ENCODE data around the gene MLLT10. TPM values are rescaled to one million over a fixed set of nuclear protein-coding genes. Genes with fewer than 3 reads are reported as not detected.
"Not testable (repeated sequence)": the region's sequence is repeated elsewhere in the genome, so short reads cannot be mapped to it uniquely, and the experiment has no call there.

MLLT10 gene
- total RNA-seq, 1 experiment from 2014 or later, result 45.2 TPM

- RAD21 ChIA-PET (ENCODE audit: low non-redundant PET in 1 of 2, low total read pairs in 2 of 2, uncharacterized antibody in 2 of 2, unreplicated experiment in 2 of 2), result no interaction called here
- no peak for TF ChIP-seq FOSL1 (IDR thresholded peaks at IDR 0.05; ENCODE audit: low read depth)
- TF ChIP-seq TCF7L2 (IDR thresholded peaks at IDR 0.05; ENCODE audit: borderline replicate concordance, extremely low read depth, insufficient read depth, insufficient read length), result no peak
- TF ChIP-seq ZFX (IDR thresholded peaks at IDR 0.05), result no peak
- TF ChIP-seq RAD21 (IDR thresholded peaks at IDR 0.05; ENCODE audit: low read depth), result no peak
- no peak for TF ChIP-seq YY1 (IDR thresholded peaks at IDR 0.05; ENCODE audit: extremely low read depth, insufficient replicate concordance, low read depth, low read length)
- no peak for TF ChIP-seq SRF (IDR thresholded peaks at IDR 0.05; ENCODE audit: low read depth)
- no peak for TF ChIP-seq POLR2AphosphoS5 (IDR thresholded peaks at IDR 0.05; ENCODE audit: low read depth, low read length)
- TF ChIP-seq POLR2A (IDR thresholded peaks at IDR 0.05; ENCODE audit: borderline replicate concordance, extremely low read depth, insufficient read depth, insufficient read length), result no peak
- TF ChIP-seq CBX3 (IDR thresholded peaks at IDR 0.05; ENCODE audit: low read depth), result no peak
- no peak for TF ChIP-seq JUND (IDR thresholded peaks at IDR 0.05)
- TF ChIP-seq MAX (IDR thresholded peaks at IDR 0.05), result no peak
- Histone ChIP-seq H3K9me3 (ENCODE audit: control insufficient read depth in 1 of 2, insufficient read depth in 1 of 2, low read depth in 1 of 2, low read length in 2 of 2) (no peaks in the 10 kb centered on the region), H3K4me3 (replicated peaks in 1 of 2; ENCODE audit: low read depth in 1 of 2, low read length in 2 of 2) (no peak overlapping the region), H3K36me3 (ENCODE audit: control insufficient read depth in 1 of 2, insufficient read depth in 2 of 2, low read length in 2 of 2) (peaks cover 0 to 15% of the 10 kb centered on the region in 2 experiments; a peak in 1 of 4 replicates), H3K27me3 (ENCODE audit: insufficient read depth, low read length) (no peaks in the 10 kb centered on the region), H2AFZ (ENCODE audit: low read depth, low read length, poor library complexity, severe bottlenecking) (no peak overlapping the region), H3K4me1 (ENCODE audit: control insufficient read depth in 1 of 2, insufficient read depth in 2 of 2, low read length in 2 of 2) (peaks cover 0 to 14% of the 10 kb centered on the region in 2 experiments; a peak in 1 of 4 replicates), H4K20me1 (ENCODE audit: insufficient read depth) (peaks cover 5% of the 10 kb centered on the region; the same call in 1 of the 2 replicates), H3K9me2 (ENCODE audit: insufficient read depth) (no peaks in the 10 kb centered on the region), H3K4me2 (ENCODE audit: low read length) (no peak overlapping the region), H3K27ac (ENCODE audit: low read depth, low read length) (no peak overlapping the region), H3K9ac (ENCODE audit: low read length) (no peak overlapping the region), H3K79me2 (ENCODE audit: insufficient read depth, low read length) (peaks cover 50% of the 10 kb centered on the region)
- intact Hi-C loops (cut with micrococcal nuclease), result no loop called here
- POLR2A ChIA-PET, result interaction anchor here (0.5 kb wide), 1 partner anchor 103 kb away, joined by 3 read pairs; no protein-coding TSS in a partner anchor
- DNase-seq (ENCODE audit: low read depth, low spot score) (no peak), ATAC-seq (no peak)
- CTCF ChIA-PET, result interaction anchor here (0.6 kb wide), 1 partner anchor 126 kb away, joined by 5 read pairs; no protein-coding TSS in a partner anchor
- BruUV-seq (replicated peaks), result no TSS peak
Measured at GRCh38 chr10:21623291-21623690, 89.3 kb downstream of the MLLT10 start.

DNA sequence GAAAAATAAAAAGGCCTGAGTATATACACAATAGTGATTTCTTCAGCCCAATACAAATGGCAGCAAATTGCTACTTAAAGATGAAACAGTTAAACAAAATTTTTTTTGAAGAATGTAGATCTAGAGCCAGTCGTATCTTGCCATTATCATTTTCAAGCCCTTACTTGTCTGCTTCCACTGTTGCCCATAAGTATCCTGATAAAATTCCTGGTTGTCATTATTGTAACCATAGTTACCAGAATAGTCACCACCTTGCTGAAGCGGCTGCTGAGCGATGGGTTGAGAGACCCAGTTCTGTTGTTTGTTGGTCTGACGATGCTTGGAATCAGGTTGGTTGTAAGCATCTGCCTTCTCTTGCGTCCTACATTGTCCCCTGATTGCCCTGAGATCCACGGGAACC, 90.4 kb downstream of the MLLT10 start:
- H3K9ac ChIP-seq (ENCODE audit: low read length); RAD21 ChIA-PET (ENCODE audit: low non-redundant PET in 1 of 2, low total read pairs in 2 of 2, uncharacterized antibody in 2 of 2, unreplicated experiment in 2 of 2); H3K27me3 ChIP-seq (ENCODE audit: insufficient read depth, low read length); CTCF ChIA-PET; H3K4me3 ChIP-seq (replicated peaks in 1 of 2; ENCODE audit: low read depth in 1 of 2, low read length in 2 of 2); H3K9me2 ChIP-seq (ENCODE audit: insufficient read depth); H3K27ac ChIP-seq (ENCODE audit: low read depth, low read length); DNase-seq (ENCODE audit: low read depth, low spot score); POLR2A ChIA-PET; ATAC-seq; H4K20me1 ChIP-seq (ENCODE audit: insufficient read depth); H3K4me2 ChIP-seq (ENCODE audit: low read length); intact Hi-C loops (cut with micrococcal nuclease); H3K9me3 ChIP-seq (ENCODE audit: control insufficient read depth in 1 of 2, insufficient read depth in 1 of 2, low read depth in 1 of 2, low read length in 2 of 2); H2AFZ ChIP-seq (ENCODE audit: low read depth, low read length, poor library complexity, severe bottlenecking): not testable (repeated sequence)
- peaks cover 0 to 15% of the 10 kb centered on the region in 2 experiments; a peak in 1 of 4 replicates for H3K36me3 ChIP-seq (ENCODE audit: control insufficient read depth in 1 of 2, insufficient read depth in 2 of 2, low read length in 2 of 2)
- peaks cover 0 to 14% of the 10 kb centered on the region in 2 experiments; a peak in 1 of 4 replicates for H3K4me1 ChIP-seq (ENCODE audit: control insufficient read depth in 1 of 2, insufficient read depth in 2 of 2, low read length in 2 of 2)
- TSS peak; percentile 6 for BruUV-seq (replicated peaks)
- H3K79me2 ChIP-seq (ENCODE audit: insufficient read depth, low read length), result peaks cover 42% of the 10 kb centered on the region
